Omental fat pad (tissue), 4 donors: ENCODE measurements around the gene MGAT4D. TPM values are rescaled to one million over a fixed set of nuclear protein-coding genes. Genes with fewer than 3 reads are reported as not detected.

Experiments
- ATAC-seq: fragments of 150-250 bp; one replicate; pipeline ENCODE4 v1.9.1; 2016; ENCODE audit warnings: mild to moderate bottlenecking, moderate library complexity; ENCODE audit not compliant: low FRiP score
- DNase-seq: peaks from one replicate; pipeline ENCODE4 v3.0.0-alpha.2; 2019; ENCODE audit warnings: low spot score
- total RNA-seq, 4 donors: library from RNA; depleted of rRNA; stranded (reverse); fragments of >200 nt; gene quantifications; one replicate each; pipeline ENCODE4 v1.1.0, GENCODE V29; 2016
- TF ChIP-seq, protein P1 (sequence below), 3 donors: fragments of 450-650 bp; IDR thresholded peaks; one replicate each; pipeline ENCODE4 v1.5.1; 2016 to 2017; ENCODE audit warnings: antibody characterized with exemption in 3 of 3, mild to moderate bottlenecking in 3 of 3, moderate library complexity in 2 of 3

The MGAT4D gene
- total RNA-seq, 4 donors from 2014 or later = not detected

DNA sequence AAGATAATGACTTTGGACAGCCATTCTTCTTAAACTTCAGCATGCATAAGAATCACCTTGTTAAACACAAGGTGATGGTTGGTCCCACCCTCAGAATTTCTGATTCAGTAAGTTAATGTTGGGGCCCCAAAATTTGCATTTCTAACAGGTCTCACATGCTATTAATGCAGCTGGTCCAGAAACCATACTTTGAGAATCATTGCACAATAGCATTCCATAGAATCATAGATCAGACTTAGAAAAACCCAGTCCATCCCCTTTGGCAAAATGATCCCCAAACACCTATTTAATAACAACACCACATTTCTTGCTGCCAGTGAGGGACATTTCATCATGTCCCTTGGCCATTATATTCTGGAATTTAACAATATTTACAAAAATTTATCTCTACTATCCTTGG lies 6.2 kb upstream of the MGAT4D start:
- TF ChIP-seq, protein P1, sequence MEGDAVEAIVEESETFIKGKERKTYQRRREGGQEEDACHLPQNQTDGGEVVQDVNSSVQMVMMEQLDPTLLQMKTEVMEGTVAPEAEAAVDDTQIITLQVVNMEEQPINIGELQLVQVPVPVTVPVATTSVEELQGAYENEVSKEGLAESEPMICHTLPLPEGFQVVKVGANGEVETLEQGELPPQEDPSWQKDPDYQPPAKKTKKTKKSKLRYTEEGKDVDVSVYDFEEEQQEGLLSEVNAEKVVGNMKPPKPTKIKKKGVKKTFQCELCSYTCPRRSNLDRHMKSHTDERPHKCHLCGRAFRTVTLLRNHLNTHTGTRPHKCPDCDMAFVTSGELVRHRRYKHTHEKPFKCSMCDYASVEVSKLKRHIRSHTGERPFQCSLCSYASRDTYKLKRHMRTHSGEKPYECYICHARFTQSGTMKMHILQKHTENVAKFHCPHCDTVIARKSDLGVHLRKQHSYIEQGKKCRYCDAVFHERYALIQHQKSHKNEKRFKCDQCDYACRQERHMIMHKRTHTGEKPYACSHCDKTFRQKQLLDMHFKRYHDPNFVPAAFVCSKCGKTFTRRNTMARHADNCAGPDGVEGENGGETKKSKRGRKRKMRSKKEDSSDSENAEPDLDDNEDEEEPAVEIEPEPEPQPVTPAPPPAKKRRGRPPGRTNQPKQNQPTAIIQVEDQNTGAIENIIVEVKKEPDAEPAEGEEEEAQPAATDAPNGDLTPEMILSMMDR (IDR thresholded peaks at IDR 0.05) = no peak
- no peak for ATAC-seq
- no peak for DNase-seq

DNA sequence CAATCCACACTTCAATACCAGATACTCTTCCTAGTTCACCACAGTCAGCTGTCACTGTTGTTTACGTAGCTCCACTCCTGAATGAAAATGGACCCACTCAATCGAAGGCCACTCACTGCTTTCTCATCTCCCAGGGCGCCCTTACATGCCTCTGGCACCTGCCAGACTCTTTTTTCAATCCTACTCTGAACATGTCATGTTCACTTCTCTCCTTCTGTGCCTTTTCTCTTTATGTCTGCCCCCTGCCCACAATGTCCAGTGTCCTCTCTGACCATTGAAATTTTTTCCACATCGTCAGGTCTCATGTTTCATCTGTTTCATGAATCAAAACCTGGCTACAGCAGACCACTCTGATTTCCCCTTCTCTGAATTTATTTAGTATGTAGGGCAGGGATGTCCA lies 1.3 kb upstream of the MGAT4D start:
- ATAC-seq (no peak), DNase-seq (no peak)
- TF ChIP-seq, protein P1 (IDR thresholded peaks at IDR 0.05) = no peak

DNA sequence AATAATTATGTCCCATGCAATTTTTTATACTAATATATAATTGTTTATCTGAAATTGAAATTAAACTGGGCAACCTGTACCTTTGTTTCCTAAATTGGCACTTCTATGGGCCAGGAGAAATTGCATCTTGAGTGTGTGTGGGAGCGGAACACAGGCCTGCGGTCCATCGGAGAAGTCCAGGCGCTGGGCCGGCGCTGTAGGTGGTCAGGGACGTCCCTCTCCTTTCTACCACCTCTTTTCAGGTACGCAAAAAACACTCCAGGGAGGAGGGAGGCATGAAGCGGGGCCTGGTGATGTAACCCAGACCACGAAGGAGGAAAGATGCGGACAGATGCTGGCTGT lies 717 bp downstream of the MGAT4D start:
- DNase-seq = no peak
- ATAC-seq = no peak
- TF ChIP-seq, protein P1 (IDR thresholded peaks at IDR 0.05) = no peak

DNA sequence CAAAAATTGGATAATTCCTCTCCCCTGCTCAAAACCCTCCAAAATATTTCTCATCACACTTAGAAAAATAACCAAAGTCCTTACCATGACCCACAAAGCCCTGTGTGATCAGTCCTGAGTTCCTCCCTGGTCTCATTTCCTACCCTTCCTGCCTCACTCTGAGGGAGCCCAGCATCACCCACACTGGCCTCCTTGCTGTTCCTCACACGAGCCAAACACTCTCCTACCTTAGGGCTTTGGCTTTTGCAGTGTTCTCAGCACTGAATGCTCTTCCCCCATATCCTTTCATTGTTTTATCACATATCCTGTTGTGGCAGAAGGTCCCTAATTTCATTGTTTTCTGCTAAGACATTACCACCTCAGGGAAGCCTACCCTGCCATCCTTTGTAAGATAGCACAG lies 12.2 kb downstream of the MGAT4D start:
- TF ChIP-seq, protein P1 (IDR thresholded peaks at IDR 0.05) = no peak
- ATAC-seq = no peak

DNA sequence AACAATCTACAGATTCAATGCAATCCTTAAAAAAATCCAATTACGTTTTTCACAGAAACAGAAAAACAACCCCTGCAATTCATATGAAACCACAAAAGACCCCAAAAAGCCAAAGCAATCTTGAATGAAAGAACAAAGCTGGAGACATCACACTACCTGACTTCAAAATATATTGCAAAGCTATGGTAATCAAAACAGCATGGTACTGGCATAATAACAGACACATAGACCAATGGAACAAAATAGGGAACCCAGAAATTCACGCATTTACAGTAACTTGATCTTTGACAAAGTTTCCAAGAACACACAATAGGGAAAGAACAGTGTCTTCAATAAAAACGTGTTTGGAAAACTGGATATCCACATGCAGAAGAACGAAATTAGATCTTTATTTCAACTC lies 14.6 kb downstream of the MGAT4D start:
- TF ChIP-seq, protein P1 (IDR thresholded peaks at IDR 0.05) = no peak
- no peak for DNase-seq
- no peak for ATAC-seq

More for the DNA sequence above, 12.2 kb downstream of the MGAT4D start:
- DNase-seq = no peak

DNA sequence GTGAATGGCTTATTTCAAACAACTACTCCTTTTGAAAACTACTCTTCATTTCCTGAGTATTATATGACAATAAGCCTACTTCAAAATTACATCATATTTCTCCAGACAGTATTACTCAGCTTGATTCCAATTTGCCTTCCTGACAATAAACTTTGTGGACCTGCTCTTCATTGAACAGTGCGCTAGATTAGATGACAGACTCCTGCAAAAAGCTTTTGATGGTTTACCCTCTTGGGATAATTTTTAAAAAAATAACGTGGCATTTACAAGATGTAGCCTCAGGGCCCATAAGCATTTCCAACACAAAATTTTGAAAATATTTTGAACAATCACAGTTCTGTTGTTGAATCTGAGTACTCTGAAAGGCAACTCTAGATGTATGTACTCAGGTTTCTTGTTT lies 25.9 kb downstream of the MGAT4D start:
- ATAC-seq = no peak
- no peak for DNase-seq
- TF ChIP-seq, protein P1 (IDR thresholded peaks at IDR 0.05) = no peak

DNA sequence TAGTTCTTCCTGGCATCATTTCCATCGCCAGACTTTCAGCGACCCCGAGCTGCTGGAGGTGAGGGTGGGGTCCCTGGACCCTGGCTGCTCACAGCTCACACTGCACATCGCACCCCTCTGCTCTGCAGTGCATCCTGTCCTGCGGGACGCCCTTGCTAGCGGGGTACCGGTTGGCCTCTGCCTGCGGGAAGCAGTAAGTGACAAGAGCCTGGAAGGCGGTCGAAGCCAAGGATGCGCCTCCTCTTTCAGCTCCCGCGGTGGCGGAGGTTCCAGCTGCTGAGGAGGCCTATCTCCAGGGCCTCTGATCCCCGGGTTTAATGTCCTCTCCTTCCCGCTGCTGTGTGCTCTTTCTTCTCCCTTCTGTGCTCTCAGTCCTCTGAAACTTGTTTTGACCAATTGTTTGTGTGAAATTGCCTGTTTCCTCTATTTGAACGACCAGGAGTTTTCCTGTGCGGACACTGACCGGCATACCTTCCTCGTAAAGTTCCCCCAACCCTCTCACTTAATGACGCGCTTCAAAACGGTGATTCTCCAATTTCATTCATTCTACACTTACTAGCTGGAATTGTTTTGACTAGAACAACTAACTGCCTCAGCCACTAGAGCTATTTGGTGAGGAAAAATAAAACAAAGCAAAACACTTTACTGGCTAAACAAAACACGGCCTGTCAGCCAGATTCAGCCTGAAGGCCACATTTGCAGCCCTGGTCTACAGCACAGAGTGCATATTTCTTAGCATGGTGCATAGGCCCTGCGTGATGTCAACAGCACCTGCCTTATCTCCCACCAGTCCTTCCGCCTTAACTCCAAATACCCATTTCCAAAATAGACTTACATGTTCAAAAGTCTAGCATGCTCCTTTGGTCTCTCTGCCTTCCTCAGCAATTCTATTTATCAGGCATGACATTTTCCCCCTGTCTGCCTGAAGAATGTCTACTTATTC lies 28.0 kb downstream of the MGAT4D start:
- TF ChIP-seq, protein P1 (IDR thresholded peaks at IDR 0.05) = no peak
- ATAC-seq = no peak

More for the DNA sequence above, 28.0 kb downstream of the MGAT4D start:
- DNase-seq = no peak
